ENCODE data around the gene UBE2O. TPM values are rescaled to one million over a fixed set of nuclear protein-coding genes. Genes with fewer than 3 reads are reported as not detected.

Gene UBE2O
- total RNA-seq, 1 experiment from 2014 or later = 68.9 TPM

GRCh38 chr17:76398523-76399174, 54.3 kb downstream of the UBE2O start:
- no peaks in the 10 kb centered on the region for H3K9me3 Mint-ChIP-seq
- no peak for DNase-seq (ENCODE audit: low spot score)
- H3K4me1 Mint-ChIP-seq = no peaks in the 10 kb centered on the region
- peaks cover 57% of the 10 kb centered on the region for H3K36me3 Mint-ChIP-seq
- H3K27me3 Mint-ChIP-seq (ENCODE audit: low read depth) = no peaks in the 10 kb centered on the region
- no peak for ATAC-seq
- ChIA-PET CTCF (interaction anchor here (0.5 to 4.9 kb wide), 48 partner anchors 8 to 398 kb away, joined by 3 to 135 read pairs (median 6); partner anchors contain the start of genes AANAT, CDK3, JMJD6 and METTL23), POLR2A (interaction anchor here (1.2 kb wide), 1 partner anchor 14 kb away, joined by 4 read pairs; the partner anchor contains the start of gene SPHK1)
- no peak overlapping the region for H3K4me3 Mint-ChIP-seq
- TF ChIP-seq, protein P1, sequence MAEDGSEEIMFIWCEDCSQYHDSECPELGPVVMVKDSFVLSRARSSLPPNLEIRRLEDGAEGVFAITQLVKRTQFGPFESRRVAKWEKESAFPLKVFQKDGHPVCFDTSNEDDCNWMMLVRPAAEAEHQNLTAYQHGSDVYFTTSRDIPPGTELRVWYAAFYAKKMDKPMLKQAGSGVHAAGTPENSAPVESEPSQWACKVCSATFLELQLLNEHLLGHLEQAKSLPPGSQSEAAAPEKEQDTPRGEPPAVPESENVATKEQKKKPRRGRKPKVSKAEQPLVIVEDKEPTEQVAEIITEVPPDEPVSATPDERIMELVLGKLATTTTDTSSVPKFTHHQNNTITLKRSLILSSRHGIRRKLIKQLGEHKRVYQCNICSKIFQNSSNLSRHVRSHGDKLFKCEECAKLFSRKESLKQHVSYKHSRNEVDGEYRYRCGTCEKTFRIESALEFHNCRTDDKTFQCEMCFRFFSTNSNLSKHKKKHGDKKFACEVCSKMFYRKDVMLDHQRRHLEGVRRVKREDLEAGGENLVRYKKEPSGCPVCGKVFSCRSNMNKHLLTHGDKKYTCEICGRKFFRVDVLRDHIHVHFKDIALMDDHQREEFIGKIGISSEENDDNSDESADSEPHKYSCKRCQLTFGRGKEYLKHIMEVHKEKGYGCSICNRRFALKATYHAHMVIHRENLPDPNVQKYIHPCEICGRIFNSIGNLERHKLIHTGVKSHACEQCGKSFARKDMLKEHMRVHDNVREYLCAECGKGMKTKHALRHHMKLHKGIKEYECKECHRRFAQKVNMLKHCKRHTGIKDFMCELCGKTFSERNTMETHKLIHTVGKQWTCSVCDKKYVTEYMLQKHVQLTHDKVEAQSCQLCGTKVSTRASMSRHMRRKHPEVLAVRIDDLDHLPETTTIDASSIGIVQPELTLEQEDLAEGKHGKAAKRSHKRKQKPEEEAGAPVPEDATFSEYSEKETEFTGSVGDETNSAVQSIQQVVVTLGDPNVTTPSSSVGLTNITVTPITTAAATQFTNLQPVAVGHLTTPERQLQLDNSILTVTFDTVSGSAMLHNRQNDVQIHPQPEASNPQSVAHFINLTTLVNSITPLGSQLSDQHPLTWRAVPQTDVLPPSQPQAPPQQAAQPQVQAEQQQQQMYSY (CRISPR knock-in tag; IDR thresholded peaks at IDR 0.05) = no peak
- TF ChIP-seq RELA (CRISPR knock-in tag; IDR thresholded peaks at IDR 0.05; ENCODE audit: borderline replicate concordance) (no peak), GRHL2 (CRISPR knock-in tag; IDR thresholded peaks at IDR 0.05; ENCODE audit: insufficient replicate concordance, severe bottlenecking) (no peak), ZNF416 (CRISPR knock-in tag; IDR thresholded peaks at IDR 0.05) (no peak), EMX1 (CRISPR knock-in tag; IDR thresholded peaks at IDR 0.05) (no peak), NR1H2 (CRISPR knock-in tag; IDR thresholded peaks at IDR 0.05) (no peak)
- no peak overlapping the region for H3K27ac Mint-ChIP-seq

GRCh38 chr17:76397687-76398522, 55.0 kb downstream of the UBE2O start:
- Mint-ChIP-seq H3K9me3 (no peaks in the 10 kb centered on the region), H3K27me3 (ENCODE audit: low read depth) (no peaks in the 10 kb centered on the region), H3K4me3 (no peak overlapping the region), H3K27ac (no peak overlapping the region), H3K4me1 (no peaks in the 10 kb centered on the region), H3K36me3 (peaks cover 58% of the 10 kb centered on the region)
- ChIA-PET POLR2A (interaction anchor here (0.6 to 1.5 kb wide), 3 partner anchors 13 to 53 kb away, joined by 3 to 4 read pairs (median 4); partner anchors contain the start of genes PRPSAP1 and SPHK1), CTCF (interaction anchor here (0.6 to 4.9 kb wide), 68 partner anchors 8 to 765 kb away, joined by 3 to 135 read pairs (median 4); partner anchors contain the start of genes AANAT, CDK3, JMJD6 and METTL23)
- ATAC-seq (peak; percentile 95), DNase-seq (ENCODE audit: low spot score) (peak; percentile 96)
- TF ChIP-seq CREM (CRISPR knock-in tag; IDR thresholded peaks at IDR 0.05) = no peak
- no peak for TF ChIP-seq SP1 (CRISPR knock-in tag; conservative IDR thresholded peaks at IDR 0.05)
- TF ChIP-seq TCF7 (CRISPR knock-in tag; IDR thresholded peaks at IDR 0.05; ENCODE audit: low read depth) = no peak
- no peak for TF ChIP-seq TEAD1 (CRISPR knock-in tag; IDR thresholded peaks at IDR 0.05)
- TF ChIP-seq, protein P2, sequence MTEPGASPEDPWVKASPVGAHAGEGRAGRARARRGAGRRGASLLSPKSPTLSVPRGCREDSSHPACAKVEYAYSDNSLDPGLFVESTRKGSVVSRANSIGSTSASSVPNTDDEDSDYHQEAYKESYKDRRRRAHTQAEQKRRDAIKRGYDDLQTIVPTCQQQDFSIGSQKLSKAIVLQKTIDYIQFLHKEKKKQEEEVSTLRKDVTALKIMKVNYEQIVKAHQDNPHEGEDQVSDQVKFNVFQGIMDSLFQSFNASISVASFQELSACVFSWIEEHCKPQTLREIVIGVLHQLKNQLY (CRISPR knock-in tag; IDR thresholded peaks at IDR 0.05) = no peak
- TF ChIP-seq, protein P3, sequence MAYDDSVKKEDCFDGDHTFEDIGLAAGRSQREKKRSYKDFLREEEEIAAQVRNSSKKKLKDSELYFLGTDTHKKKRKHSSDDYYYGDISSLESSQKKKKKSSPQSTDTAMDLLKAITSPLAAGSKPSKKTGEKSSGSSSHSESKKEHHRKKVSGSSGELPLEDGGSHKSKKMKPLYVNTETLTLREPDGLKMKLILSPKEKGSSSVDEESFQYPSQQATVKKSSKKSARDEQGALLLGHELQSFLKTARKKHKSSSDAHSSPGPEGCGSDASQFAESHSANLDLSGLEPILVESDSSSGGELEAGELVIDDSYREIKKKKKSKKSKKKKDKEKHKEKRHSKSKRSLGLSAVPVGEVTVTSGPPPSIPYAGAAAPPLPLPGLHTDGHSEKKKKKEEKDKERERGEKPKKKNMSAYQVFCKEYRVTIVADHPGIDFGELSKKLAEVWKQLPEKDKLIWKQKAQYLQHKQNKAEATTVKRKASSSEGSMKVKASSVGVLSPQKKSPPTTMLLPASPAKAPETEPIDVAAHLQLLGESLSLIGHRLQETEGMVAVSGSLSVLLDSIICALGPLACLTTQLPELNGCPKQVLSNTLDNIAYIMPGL (CRISPR knock-in tag; IDR thresholded peaks at IDR 0.05) = 0 out of 2 replicates have a peak, but pooled peaks have one; percentile 39
- TF ChIP-seq, protein P4, sequence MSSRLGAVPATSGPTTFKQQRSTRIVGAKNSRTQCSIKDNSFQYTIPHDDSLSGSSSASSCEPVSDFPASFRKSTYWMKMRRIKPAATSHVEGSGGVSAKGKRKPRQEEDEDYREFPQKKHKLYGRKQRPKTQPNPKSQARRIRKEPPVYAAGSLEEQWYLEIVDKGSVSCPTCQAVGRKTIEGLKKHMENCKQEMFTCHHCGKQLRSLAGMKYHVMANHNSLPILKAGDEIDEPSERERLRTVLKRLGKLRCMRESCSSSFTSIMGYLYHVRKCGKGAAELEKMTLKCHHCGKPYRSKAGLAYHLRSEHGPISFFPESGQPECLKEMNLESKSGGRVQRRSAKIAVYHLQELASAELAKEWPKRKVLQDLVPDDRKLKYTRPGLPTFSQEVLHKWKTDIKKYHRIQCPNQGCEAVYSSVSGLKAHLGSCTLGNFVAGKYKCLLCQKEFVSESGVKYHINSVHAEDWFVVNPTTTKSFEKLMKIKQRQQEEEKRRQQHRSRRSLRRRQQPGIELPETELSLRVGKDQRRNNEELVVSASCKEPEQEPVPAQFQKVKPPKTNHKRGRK (CRISPR knock-in tag; IDR thresholded peaks at IDR 0.05; ENCODE audit: borderline replicate concordance) = no peak
- TF ChIP-seq ZNF232 (CRISPR knock-in tag; IDR thresholded peaks at IDR 0.05) = no peak
- peak; percentile 96 for TF ChIP-seq CTCF (IDR thresholded peaks at IDR 0.05)
- no peak for TF ChIP-seq ZNF423 (CRISPR knock-in tag; IDR thresholded peaks at IDR 0.05)
- TF ChIP-seq, protein P5, sequence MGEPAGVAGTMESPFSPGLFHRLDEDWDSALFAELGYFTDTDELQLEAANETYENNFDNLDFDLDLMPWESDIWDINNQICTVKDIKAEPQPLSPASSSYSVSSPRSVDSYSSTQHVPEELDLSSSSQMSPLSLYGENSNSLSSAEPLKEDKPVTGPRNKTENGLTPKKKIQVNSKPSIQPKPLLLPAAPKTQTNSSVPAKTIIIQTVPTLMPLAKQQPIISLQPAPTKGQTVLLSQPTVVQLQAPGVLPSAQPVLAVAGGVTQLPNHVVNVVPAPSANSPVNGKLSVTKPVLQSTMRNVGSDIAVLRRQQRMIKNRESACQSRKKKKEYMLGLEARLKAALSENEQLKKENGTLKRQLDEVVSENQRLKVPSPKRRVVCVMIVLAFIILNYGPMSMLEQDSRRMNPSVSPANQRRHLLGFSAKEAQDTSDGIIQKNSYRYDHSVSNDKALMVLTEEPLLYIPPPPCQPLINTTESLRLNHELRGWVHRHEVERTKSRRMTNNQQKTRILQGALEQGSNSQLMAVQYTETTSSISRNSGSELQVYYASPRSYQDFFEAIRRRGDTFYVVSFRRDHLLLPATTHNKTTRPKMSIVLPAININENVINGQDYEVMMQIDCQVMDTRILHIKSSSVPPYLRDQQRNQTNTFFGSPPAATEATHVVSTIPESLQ (CRISPR knock-in tag; IDR thresholded peaks at IDR 0.05) = no peak
